ENCODE results near the gene C13orf42. TPM values are rescaled to one million over a fixed set of nuclear protein-coding genes. Genes with fewer than 3 reads are reported as not detected.

The C13orf42 gene
- polyA plus RNA-seq, 5 donors = not detected

GRCh38 chr13:51034906-51035305 lies 76.2 kb downstream of the C13orf42 start:
- no peak for DNase-seq

DNA sequence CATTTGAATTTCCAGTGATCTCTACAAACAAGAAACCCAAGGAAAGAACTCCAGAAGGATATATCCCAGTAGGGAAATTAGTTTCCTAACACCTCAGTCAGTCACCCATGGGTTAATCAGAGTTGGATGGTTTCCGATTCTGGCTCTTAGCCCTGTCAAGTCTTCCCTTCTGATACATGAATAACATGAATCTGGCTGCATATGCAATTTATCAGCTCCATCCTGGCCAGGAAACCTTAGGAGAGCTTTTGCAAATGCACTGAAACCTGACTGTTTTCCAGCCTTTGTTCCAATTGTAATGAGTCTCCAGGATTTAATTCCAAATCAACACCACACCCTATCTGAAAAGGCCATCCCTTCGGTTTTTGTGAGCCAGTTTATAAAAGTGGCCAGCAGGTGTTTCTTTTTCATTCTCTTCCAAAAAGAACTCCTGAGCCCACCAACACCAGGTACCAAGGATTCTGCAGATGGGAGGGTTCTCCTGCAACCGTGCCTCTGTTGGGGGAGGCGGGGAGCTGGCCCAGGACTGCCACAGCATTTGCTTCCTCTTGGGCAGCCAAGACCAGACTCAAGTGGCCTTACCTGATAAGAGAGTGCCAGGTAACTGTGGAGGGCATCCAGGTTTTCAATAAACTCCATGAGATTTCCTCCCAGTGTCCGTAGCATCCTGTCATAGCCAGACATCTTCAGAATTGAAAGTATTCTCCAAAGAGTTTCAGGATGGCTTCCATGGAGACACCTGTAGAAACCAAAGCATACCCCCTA lies 77.5 kb downstream of the C13orf42 start:
- DNase-seq = no peak

- no peak for DNase-seq
Observed at GRCh38 chr13:51032831-51033230, 78.2 kb downstream of the C13orf42 start.

Other genes with a start within 250 kb of the C13orf42 start
- 10 to 100 TPM; 60.8 to 81.6 (median 71.3) TPM for gene RNASEH2B, start 201.5 kb downstream of the C13orf42 start, polyA plus RNA-seq (ENCODE audit: insufficient read depth in 1 of 5, insufficient read length in 5 of 5, low replicate concordance in 1 of 5)
- 1 to 10 TPM; 5.1 to 7.4 (median 6.7) TPM for gene FAM124A, start 111.1 kb upstream of the C13orf42 start, polyA plus RNA-seq (ENCODE audit: insufficient read depth in 1 of 5, insufficient read length in 5 of 5, low replicate concordance in 1 of 5)
- 1 to 10 TPM in 1 of 5 donors, under 1 TPM in 4; 0.25 to 1.4 (median 0.65) TPM for gene SERPINE3, start 228.4 kb upstream of the C13orf42 start, polyA plus RNA-seq (ENCODE audit: insufficient read depth in 1 of 5, insufficient read length in 5 of 5, low replicate concordance in 1 of 5)

Data from right lung (tissue), 5 donors.